H1 (cell line): Measurements from ENCODE around the gene ZNF695. TPM values are rescaled to one million over a fixed set of nuclear protein-coding genes. Genes with fewer than 3 reads are reported as not detected.

ENCODE experiments used
- CHD2 ChIP-seq: IDR thresholded peaks from 2 replicates; pipeline ENCODE4 v1.6.1; 2012; ENCODE audit warnings: low read length, improper control_type of control experiment
- CTCF ChIP-seq, 3 experiments: IDR thresholded peaks; 1 replicate in 2 of 3; 2 replicates in 1 of 3; pipeline versions ENCODE4 v1.5.1 to v1.6.1; 2011; ENCODE audit warnings: low read length in 3 of 3, mild to moderate bottlenecking in 3 of 3, inconsistent platforms in 2 of 3, low read depth in 1 of 3, moderate library complexity in 1 of 3; ENCODE audit not compliant: insufficient read depth in 1 of 3; ENCODE audit errors: control extremely low read depth in 1 of 3
- HDAC2 ChIP-seq, 2 experiments: fragments of 300-600 bp in 1 of 2; sonication (generic) in 1 of 2; IDR thresholded peaks; 2 replicates each; pipeline ENCODE4 v1.6.1; 2011 to 2012; ENCODE audit warnings: low read depth in 2 of 2, low read length in 2 of 2, mild to moderate bottlenecking in 2 of 2, moderate library complexity in 2 of 2, borderline replicate concordance in 1 of 2, inconsistent platforms in 1 of 2
- SIX5 ChIP-seq: IDR thresholded peaks from 2 replicates; pipeline ENCODE4 v1.6.1; 2011; ENCODE audit warnings: mild to moderate bottlenecking, low read depth, low read length
- polyA plus RNA-seq, 7 experiments: library from polyadenylated mRNA; depleted of rRNA in 3 of 7; stranded (reverse) in 5 of 7; unstranded in 2 of 7; fragments of >200 nt in 5 of 7; fragments of 200-250 nt in 2 of 7; gene quantifications; 1 replicate in 5 of 7; 2 replicates in 1 of 7; 4 replicates in 1 of 7; pipeline versions ENCODE4 v1.2.1 to v1.2.3, GENCODE V29; 2011 to 2013; ENCODE audit warnings: missing spikeins in 2 of 7, mixed read lengths in 2 of 7
- total RNA-seq: library from RNA; stranded (reverse); fragmentation: NEBNext Ultra II Directional; extraction: Animal tissue kit (Norgen Biotek cat#: 25700); gene quantifications from 2 replicates; pipeline ENCODE4 v1.2.1, GENCODE V29; 2021

The ZNF695 gene
- total and polyA plus RNA-seq, 2 of the 8 experiments (the other 6 are each of a cell fraction or from before 2014, with no cell fraction given): 9.2 to 27.0 TPM

GRCh38 chr1:246947255-246947654, 60.6 kb downstream of the ZNF695 start (continued):
- TF ChIP-seq CTCF (IDR thresholded peaks at IDR 0.05; ENCODE audit: control extremely low read depth in 1 of 3, insufficient read depth in 1 of 3, low read depth in 1 of 3, low read length in 3 of 3) (no peak), SIX5 (no peak), CHD2 (no peak), HDAC2 (IDR thresholded peaks at IDR 0.05; ENCODE audit: borderline replicate concordance in 1 of 2, low read depth in 2 of 2, low read length in 2 of 2) (no peak)
